Airway epithelial cell (primary cell): ENCODE results near the gene HS3ST3A1. TPM values are rescaled to one million over a fixed set of nuclear protein-coding genes. Genes with fewer than 3 reads are reported as not detected.

Experiments used
- total RNA-seq: library from RNA; depleted of rRNA; stranded (reverse); fragments of >200 nt; gene quantifications from 2 replicates; pipeline ENCODE4 v1.2.3, GENCODE V29; 2015

The HS3ST3A1 gene
- total RNA-seq = 2.5 and 3.3 TPM in 2 replicates

GRCh38 chr17:13601776-13602551 is at the start of gene HS3ST3A1:
TSS of gene HS3ST3A1 (minus strand) at chr17:13601929. CDS start at chr17:13601129, 800 bp downstream.

